GM19328 (cell line): Measurements from ENCODE around the gene FAM237A.

Source experiments
- ATAC-seq: cut with Tn5 transposase; IDR thresholded peaks from one replicate; pipeline ENCODE4 v1.9.1; 2021; ENCODE audit warnings: mild to moderate bottlenecking, moderate library complexity; ENCODE audit not compliant: unreplicated experiment

FAM237A gene

DNA sequence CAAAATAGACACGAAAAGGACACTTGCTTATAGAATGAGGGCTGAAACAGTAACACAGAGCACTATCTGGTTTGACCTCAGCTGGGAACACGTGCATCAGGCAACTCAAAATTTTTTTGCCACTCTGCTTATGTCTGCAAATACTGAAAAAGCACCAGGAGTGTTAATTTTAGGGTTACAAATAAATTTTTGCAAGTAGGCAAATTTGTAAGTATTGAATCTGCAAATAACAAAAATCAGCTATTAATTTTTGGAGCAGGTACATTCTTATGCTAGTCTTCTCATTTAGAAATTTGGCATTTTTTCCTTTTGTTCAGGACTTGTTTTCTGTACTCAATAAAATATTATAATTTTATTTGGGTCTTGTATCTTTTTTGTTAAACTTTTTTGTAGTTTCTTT is 46.2 kb downstream of the FAM237A start:
- no peak for ATAC-seq

DNA sequence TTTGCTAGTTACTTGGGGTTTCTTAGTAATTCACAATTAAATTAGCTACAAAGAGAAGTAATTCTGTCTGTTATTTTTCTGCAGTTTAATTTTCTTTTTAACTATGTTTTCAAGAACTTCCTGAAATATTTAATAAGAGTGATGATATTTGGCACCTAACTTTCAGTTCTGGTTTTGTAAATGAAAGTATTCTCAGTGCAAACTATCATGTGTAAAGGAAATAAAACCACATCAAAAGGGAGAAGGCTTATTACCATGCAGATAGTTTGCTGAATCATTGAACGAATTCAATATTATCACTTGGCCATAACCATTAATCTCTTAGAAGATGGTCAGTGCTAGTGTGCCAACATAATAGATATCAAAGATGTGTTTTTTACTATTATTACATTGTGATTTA is 46.7 kb downstream of the FAM237A start:
- no peak for ATAC-seq

DNA sequence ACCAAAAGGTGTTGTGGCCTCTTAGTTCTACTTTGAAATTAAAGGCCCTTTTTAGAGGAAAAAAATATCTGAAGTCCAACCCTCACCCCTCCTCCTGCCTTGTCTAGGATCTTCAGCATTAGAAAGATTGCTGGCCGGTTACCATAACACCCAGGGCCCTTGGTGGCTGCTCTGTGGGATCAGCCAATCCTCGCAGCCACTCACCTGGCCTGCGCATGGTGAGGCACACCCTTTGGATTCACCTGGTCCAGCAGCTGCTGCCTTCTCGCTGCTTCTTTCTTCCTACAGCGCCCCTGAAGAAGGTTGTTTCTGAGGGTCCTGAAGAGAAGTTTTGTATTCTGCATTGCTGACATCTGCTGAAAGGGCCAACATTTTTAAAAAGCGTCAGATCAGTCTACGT is 50.7 kb downstream of the FAM237A start:
- no peak for ATAC-seq

DNA sequence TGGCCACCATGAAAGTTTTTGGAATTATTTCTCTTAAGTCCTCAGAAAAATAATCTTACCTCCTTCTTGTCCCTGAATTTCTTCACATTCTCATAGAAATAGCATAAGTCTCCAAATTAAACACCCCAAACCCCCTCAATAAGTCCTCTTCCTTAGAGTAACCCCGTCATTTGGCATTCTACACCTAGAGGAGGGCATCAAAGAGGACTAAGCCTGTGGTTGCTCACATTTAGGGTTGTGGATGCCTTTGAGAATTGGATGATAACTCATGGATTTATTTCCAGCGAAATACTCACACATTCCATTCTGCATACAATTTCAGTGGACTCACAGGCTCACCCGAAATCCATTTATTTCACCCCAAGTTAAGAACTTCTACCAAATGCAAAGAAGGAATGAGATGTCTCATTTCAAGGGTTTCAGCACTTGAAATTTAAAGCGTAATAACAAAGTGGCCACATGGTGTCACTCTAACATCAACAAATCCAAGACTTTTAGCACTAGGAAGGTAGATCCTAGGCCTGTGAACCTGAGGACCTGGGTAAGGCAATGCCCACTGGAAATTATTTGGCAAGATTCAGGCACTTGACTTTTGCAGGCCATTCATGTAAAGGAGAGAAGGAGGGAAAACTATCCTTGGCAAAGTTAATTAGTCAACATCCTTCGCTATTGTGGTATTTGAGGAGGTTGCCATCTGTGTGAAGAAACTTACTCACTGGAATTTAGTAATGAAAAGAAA is 51.3 kb downstream of the FAM237A start:
- no peak for ATAC-seq

DNA sequence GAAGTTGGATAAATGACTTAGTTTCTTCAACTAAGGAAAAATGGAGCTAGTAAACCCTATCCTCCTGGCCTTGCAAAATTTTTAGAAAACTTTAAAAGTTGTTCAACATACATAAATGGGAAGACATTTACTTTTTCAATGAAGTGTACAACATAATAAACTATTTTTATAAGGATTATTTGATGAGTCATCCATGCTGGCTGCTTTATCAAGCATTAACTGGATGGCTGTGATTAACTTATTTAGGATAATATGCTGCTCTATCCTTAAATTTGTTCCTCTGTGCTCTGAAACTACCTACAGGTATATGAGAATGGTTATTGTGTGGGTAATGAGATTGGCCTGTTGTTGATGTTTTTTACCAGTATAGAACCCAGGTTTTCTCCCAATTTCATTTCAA is 54.6 kb downstream of the FAM237A start:
- no peak for ATAC-seq

DNA sequence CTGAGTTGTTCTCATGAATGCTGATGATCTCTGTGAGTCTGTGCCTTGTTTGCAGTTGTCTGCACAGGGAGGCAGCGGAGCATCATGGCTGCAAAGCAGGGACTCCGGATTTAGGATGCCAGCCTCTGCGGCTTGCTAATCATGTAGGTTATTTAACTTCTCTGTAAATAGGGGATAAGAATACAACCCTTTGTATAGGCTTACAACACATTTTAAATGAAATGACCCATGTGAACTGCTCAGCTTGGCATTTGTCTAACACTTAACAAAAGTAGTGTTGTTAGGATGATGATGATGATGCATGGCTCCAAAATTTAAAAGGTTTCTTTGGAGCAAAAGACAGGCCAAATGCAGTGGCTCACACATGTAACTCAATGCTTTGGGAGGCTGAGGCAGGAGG is 56.5 kb downstream of the FAM237A start:
- ATAC-seq = no peak
